OCI-LY7 (cell line): Measurements from ENCODE around the gene BTBD18. TPM values are rescaled to one million over a fixed set of nuclear protein-coding genes. Genes with fewer than 3 reads are reported as not detected.

Source experiments
- BruUV-seq: library from RNA; stranded (reverse); fragments of 400-500 nt; replicated peaks from 2 replicates; lab custom pipeline; 2021; lab: Mats Ljungman, UMichigan
- CTCF ChIA-PET: fragments of 300-600 bp; sonication (Branson Sonifier 250); formaldehyde crosslinking; loops from one replicate; lab custom pipeline; 2022; ENCODE audit warnings: antibody characterized with exemption; ENCODE audit not compliant: unreplicated experiment; lab: Charles Lee
- POLR2A ChIA-PET: fragments of 300-600 bp; sonication (Branson Sonifier 250); formaldehyde crosslinking; loops from one replicate; lab custom pipeline; 2022; ENCODE audit warnings: antibody characterized with exemption; lab: Charles Lee
- DNase-seq: peaks from one replicate; pipeline ENCODE4 v3.0.0-alpha.2; 2015; ENCODE audit warnings: low spot score
- H2AFZ ChIP-seq: fragments of 200-600 bp; sonication (generic), shearing (Covaris generic); 2 replicates; pipeline ENCODE4 v1.6.1; 2014; ENCODE audit warnings: mild to moderate bottlenecking, antibody characterized with exemption, low read length, moderate library complexity
- H3K27ac ChIP-seq: fragments of 200-600 bp; sonication (generic); 2 replicates; pipeline ENCODE4 v1.5.1; 2014; ENCODE audit warnings: mixed run types, low read depth, mild to moderate bottlenecking, moderate library complexity, low read length, inconsistent platforms; ENCODE audit not compliant: poor library complexity, severe bottlenecking
- H3K36me3 ChIP-seq: fragments of 200-600 bp; sonication (generic); 2 replicates; pipeline ENCODE4 v1.6.1; 2014; ENCODE audit warnings: mild to moderate bottlenecking, antibody characterized with exemption, low read length, moderate library complexity, mixed read lengths; ENCODE audit not compliant: insufficient read depth
- H3K4me1 ChIP-seq: fragments of 200-600 bp; sonication (generic); 2 replicates; pipeline ENCODE4 v1.5.1; 2014; ENCODE audit warnings: mild to moderate bottlenecking, low read length; ENCODE audit not compliant: insufficient read depth, poor library complexity, severe bottlenecking
- H3K4me2 ChIP-seq: fragments of 200-600 bp; sonication (generic); 2 replicates; pipeline ENCODE4 v1.6.1; 2014; ENCODE audit warnings: mild to moderate bottlenecking, low read length
- H3K4me3 ChIP-seq: fragments of 200-600 bp; sonication (generic); 2 replicates; pipeline ENCODE4 v1.5.1; 2014; ENCODE audit warnings: mild to moderate bottlenecking, low read depth, low read length; ENCODE audit not compliant: poor library complexity, severe bottlenecking
- H3K79me2 ChIP-seq: fragments of 200-600 bp; sonication (generic); 2 replicates; pipeline ENCODE4 v1.6.1; 2016; ENCODE audit warnings: low read depth, mild to moderate bottlenecking, low read length, moderate library complexity, mixed read lengths; ENCODE audit not compliant: insufficient read depth
- H3K9me2 ChIP-seq: fragments of 200-600 bp; sonication (generic); 2 replicates; pipeline ENCODE4 v1.6.1; 2016; ENCODE audit warnings: mild to moderate bottlenecking, low read length, mixed read lengths; ENCODE audit not compliant: insufficient read depth
- H3K9me3 ChIP-seq: fragments of 200-600 bp; sonication (generic); 2 replicates; pipeline ENCODE4 v1.6.1; 2014; ENCODE audit warnings: mild to moderate bottlenecking, mixed run types, low read length, mixed read lengths
- H4K20me1 ChIP-seq: fragments of 200-600 bp; sonication (generic); 2 replicates; pipeline ENCODE4 v1.6.1; 2014; ENCODE audit warnings: mild to moderate bottlenecking, antibody characterized with exemption, low read length, moderate library complexity, mixed read lengths; ENCODE audit not compliant: insufficient read depth
- CTCF ChIP-seq: fragments of 200-600 bp; sonication (generic); conservative IDR thresholded peaks from 2 replicates; pipeline ENCODE4 v1.5.1; 2014; ENCODE audit warnings: mild to moderate bottlenecking, antibody characterized with exemption, low read length, moderate library complexity, mixed read lengths
- EZH2phosphoT487 ChIP-seq: fragments of 200-600 bp; sonication (generic); IDR thresholded peaks from 2 replicates; pipeline ENCODE4 v1.6.1; 2018; ENCODE audit warnings: low read depth, borderline replicate concordance, mild to moderate bottlenecking, mixed run types, antibody characterized with exemption, low read length, moderate library complexity, mixed read lengths
- intact Hi-C: fragments of 100-400 bp; cut with micrococcal nuclease; formaldehyde crosslinking; loops from one replicate; pipeline ENCODE4 v1.10.0; 2022; ENCODE audit not compliant: unreplicated experiment
- total RNA-seq, 2 experiments: library from RNA; depleted of rRNA in 1 of 2; stranded (reverse); fragments of >200 nt in 1 of 2; shearing (Covaris generic) in 1 of 2; gene quantifications; 2 replicates each; pipeline ENCODE4 v1.2.3, GENCODE V29; 2014 to 2022

BTBD18 gene
- total RNA-seq, 2 experiments from 2014 or later, result not detected

- Histone ChIP-seq H3K36me3 (no peaks in the 10 kb centered on the region), H3K4me2 (no peak overlapping the region)
- POLR2A ChIA-PET, result interaction anchor here (0.7 to 0.9 kb wide), 3 partner anchors 25 to 53 kb away, joined by 4 to 5 read pairs (median 4); no protein-coding TSS in a partner anchor
These were observed 19.7 kb upstream of the BTBD18 start for GRCh38 chr11:57771365-57771764.

GRCh38 chr11:57770793-57771192 is 19.2 kb upstream of the BTBD18 start:
- no peaks in the 10 kb centered on the region for H3K79me2 ChIP-seq
- H3K9me2 ChIP-seq, result no peaks in the 10 kb centered on the region
- H2AFZ ChIP-seq, result no peak overlapping the region
- TF ChIP-seq CTCF (no peak), EZH2phosphoT487 (no peak)
- no peak overlapping the region for H3K27ac ChIP-seq
- no peak overlapping the region for H3K4me2 ChIP-seq
- no peaks in the 10 kb centered on the region for H3K4me1 ChIP-seq
- no peak for DNase-seq
- ChIA-PET POLR2A (interaction anchor here (0.7 to 0.9 kb wide), 4 partner anchors 8 to 733 kb away, joined by 3 to 4 read pairs (median 4); no protein-coding TSS in a partner anchor), CTCF (no interaction called here)
- intact Hi-C loops, result no loop called here
- H4K20me1 ChIP-seq, result no peaks in the 10 kb centered on the region; the same call in 1 of the 2 replicates
- H3K36me3 ChIP-seq, result no peaks in the 10 kb centered on the region
- no peaks in the 10 kb centered on the region for H3K9me3 ChIP-seq
- no TSS peak for BruUV-seq
- no peak overlapping the region for H3K4me3 ChIP-seq

More at GRCh38 chr11:57771365-57771764, 19.7 kb upstream of the BTBD18 start:
- H3K4me1 ChIP-seq, result no peaks in the 10 kb centered on the region
- H3K9me3 ChIP-seq, result no peaks in the 10 kb centered on the region
- TF ChIP-seq CTCF (no peak), EZH2phosphoT487 (no peak)
- H3K27ac ChIP-seq, result no peak overlapping the region
- H3K9me2 ChIP-seq, result no peaks in the 10 kb centered on the region
- H2AFZ ChIP-seq, result no peak overlapping the region
- BruUV-seq, result no TSS peak
- intact Hi-C loops, result no loop called here
- no peak for DNase-seq
- no peaks in the 10 kb centered on the region; the same call in 1 of the 2 replicates for H4K20me1 ChIP-seq
- CTCF ChIA-PET, result no interaction called here
- H3K79me2 ChIP-seq, result no peaks in the 10 kb centered on the region
- no peak overlapping the region for H3K4me3 ChIP-seq

- no peak overlapping the region for H3K4me3 ChIP-seq
- POLR2A ChIA-PET, result interaction anchor here (1.0 to 1.1 kb wide), 2 partner anchors 36 to 99 kb away, joined by 3 to 5 read pairs; no protein-coding TSS in a partner anchor
- intact Hi-C loops, result no loop called here
These were observed 13.4 kb upstream of the BTBD18 start for GRCh38 chr11:57764972-57765371.

More at GRCh38 chr11:57764972-57765371, 13.4 kb upstream of the BTBD18 start:
- no peaks in the 10 kb centered on the region for H3K79me2 ChIP-seq
- no peak for DNase-seq
- no peaks in the 10 kb centered on the region for H4K20me1 ChIP-seq
- H3K27ac ChIP-seq, result no peak overlapping the region
- H3K9me2 ChIP-seq, result no peaks in the 10 kb centered on the region
- H2AFZ ChIP-seq, result no peak overlapping the region
- H3K4me2 ChIP-seq, result no peak overlapping the region
- H3K9me3 ChIP-seq, result no peaks in the 10 kb centered on the region
- no peak for TF ChIP-seq EZH2phosphoT487
- TF ChIP-seq CTCF, result no peak
- CTCF ChIA-PET, result no interaction called here
- no peaks in the 10 kb centered on the region for H3K4me1 ChIP-seq
- no peaks in the 10 kb centered on the region for H3K36me3 ChIP-seq
- no TSS peak for BruUV-seq
